ENCODE data around the gene OSGIN1. TPM values are rescaled to one million over a fixed set of nuclear protein-coding genes. Genes with fewer than 3 reads are reported as not detected.

OSGIN1 gene, protein sequence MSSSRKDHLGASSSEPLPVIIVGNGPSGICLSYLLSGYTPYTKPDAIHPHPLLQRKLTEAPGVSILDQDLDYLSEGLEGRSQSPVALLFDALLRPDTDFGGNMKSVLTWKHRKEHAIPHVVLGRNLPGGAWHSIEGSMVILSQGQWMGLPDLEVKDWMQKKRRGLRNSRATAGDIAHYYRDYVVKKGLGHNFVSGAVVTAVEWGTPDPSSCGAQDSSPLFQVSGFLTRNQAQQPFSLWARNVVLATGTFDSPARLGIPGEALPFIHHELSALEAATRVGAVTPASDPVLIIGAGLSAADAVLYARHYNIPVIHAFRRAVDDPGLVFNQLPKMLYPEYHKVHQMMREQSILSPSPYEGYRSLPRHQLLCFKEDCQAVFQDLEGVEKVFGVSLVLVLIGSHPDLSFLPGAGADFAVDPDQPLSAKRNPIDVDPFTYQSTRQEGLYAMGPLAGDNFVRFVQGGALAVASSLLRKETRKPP
- under 1 TPM; 0.48 to 0.88 TPM for total RNA-seq

DNA sequence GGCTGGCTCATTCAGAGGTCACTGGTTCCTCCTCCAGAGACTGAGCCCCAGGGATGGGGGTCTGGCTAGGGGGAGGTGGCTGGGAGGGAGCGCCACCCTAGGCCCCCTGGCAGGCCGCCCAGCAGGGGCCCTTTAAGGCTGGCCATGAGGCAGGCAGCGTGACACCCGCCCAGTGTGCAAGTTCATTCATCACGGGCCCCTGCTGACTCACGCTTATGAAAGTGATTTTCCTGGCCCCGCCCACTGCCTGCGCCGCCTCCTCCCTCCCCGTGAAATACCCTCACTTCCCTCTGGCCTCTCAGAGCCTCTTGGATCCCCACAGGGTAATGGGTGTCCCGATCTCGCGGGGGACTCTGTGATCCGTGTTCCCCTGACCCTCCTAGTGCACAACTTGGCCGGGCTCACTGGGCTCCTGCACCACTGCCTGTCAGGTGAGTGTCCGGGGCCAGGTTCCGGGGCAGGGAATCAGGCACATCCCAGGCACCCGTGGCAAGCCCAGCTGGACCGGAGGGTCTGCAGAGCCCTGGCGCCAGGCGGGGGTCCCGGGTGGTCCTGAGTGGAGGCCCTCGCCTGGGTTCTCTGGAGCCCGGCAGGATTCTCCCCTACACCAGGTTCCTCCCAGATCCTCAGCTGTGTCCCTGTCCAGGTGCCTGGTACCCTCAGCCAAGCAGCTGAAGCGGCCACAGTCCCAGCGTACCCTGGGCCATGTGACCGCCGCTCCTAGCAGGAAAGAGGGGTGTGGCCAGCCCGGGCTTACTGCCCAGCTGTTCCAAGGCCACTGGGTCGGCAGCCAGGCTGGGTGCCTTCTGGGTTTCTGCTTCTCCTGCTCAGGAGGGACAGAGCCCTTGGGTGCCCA, at the start of gene OSGIN1:
Gene OSGIN1, plus strand, starts transcription at position 301 of the 856 bp plus-strand sequence. CDS start 4,432 bp downstream, outside the sequence.
- Mint-ChIP-seq H3K36me3 (ENCODE audit: low read depth) (no peaks in the 10 kb centered on the region), H3K27me3 (peaks cover 6% of the 10 kb centered on the region), H3K27ac (no peak within 1 kb of the TSS), H3K4me1 (peaks cover 8% of the 10 kb centered on the region), H3K9me3 (no peaks in the 10 kb centered on the region), H3K4me3 (peak within 1 kb of the TSS; percentile 72)
- DNase-seq: peak; percentile 79
- ChIA-PET POLR2A (interaction anchor here (1.5 kb wide), 1 partner anchor 164 kb away, joined by 7 read pairs; the partner anchor contains the start of gene MBTPS1), CTCF (interaction anchor here (0.9 to 1.9 kb wide), 11 partner anchors 10 to 234 kb away, joined by 3 to 12 read pairs (median 4); partner anchors contain the start of gene TAF1C)

DNA sequence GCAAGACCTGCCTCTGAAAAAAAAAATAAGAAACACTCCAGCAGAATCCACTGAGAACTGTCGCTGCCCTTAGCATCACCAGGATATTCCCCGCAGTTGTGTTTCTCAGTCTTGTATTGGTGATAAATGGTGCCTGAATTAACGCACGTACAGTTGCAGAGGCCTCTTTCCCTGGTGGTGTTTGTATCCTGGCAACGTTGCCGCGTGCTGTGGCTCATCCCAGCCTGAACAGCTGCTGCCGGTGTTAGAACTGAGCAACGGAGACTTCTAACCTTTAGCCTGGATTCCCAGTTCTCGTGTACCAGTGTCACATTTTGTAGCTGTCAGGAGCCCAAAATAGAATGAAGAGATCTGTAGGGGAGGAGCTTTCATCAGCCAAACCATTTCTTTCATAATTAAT, 49.3 kb upstream of the OSGIN1 start:
- CTCF ChIA-PET: no interaction called here
- no peak for DNase-seq
- POLR2A ChIA-PET: no interaction called here
- no peak overlapping the region for H3K4me3 Mint-ChIP-seq
- H3K9me3 Mint-ChIP-seq: no peaks in the 10 kb centered on the region
- peaks cover 16% of the 10 kb centered on the region for H3K4me1 Mint-ChIP-seq
- no peaks in the 10 kb centered on the region for H3K36me3 Mint-ChIP-seq (ENCODE audit: low read depth)
- H3K27ac Mint-ChIP-seq: no peak overlapping the region
- H3K27me3 Mint-ChIP-seq: no peaks in the 10 kb centered on the region

- Mint-ChIP-seq H3K4me3 (no peak overlapping the region), H3K36me3 (ENCODE audit: low read depth) (peaks cover 3% of the 10 kb centered on the region), H3K9me3 (no peaks in the 10 kb centered on the region), H3K27me3 (no peaks in the 10 kb centered on the region), H3K4me1 (peaks cover 4% of the 10 kb centered on the region), H3K27ac (no peak overlapping the region)
- POLR2A ChIA-PET: no interaction called here
- DNase-seq: no peak
- CTCF ChIA-PET: no interaction called here
These were observed 46.4 kb upstream of the OSGIN1 start for GRCh38 chr16:83906683-83907082.

DNA sequence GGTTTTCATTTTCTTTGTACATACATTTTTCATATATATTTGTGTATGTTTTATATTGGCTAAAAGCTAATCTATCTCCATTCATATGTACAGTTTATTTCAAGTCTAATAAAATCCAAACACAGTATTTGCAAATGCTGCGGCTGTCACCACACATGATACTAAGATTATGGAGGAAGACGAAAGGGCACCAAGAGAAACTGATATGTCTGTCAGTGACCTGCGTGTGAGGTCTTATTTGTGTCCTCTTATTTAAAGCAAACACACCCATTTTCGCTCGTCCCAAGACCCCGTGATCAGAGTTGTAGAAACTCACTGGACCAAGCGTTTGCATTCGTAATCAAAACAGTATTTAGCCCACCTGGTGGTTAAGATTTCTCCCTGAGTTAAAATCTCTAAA, 45.9 kb upstream of the OSGIN1 start:
- POLR2A ChIA-PET: no interaction called here

DNA sequence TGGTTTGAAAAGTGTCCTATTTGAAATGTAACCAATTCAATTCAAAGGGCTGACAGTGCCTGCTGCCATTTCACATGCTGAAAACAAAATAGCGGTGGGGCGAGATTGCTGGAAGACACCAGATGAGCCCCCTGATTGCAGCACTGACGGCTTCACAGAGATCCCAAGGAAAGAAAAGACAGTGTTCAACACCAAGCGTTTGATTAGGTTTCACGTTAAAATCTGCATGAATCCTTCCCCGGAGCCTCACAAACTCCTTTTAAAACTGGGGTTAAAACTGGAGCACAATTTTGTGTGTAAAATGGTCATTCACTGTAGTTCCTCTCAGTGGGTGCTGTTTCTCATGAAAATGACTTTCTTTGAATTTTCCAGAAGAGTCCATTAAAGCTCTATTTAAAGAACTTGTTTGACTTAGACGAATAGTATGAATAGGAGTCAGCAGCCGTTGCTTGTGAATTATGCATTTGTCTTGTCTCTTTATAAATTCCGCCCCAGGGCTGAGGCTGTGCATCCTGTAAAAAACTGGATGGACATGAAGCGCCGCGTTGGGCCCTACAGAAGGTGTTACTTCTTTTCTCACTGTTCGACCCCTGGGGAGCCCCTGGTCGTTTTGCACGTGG, 45.3 kb upstream of the OSGIN1 start:
- no peaks in the 10 kb centered on the region for H3K27me3 Mint-ChIP-seq
- H3K4me3 Mint-ChIP-seq: no peak overlapping the region
- ChIA-PET CTCF (no interaction called here), POLR2A (no interaction called here)
- no peak for DNase-seq
- no peak overlapping the region for H3K27ac Mint-ChIP-seq
- H3K4me1 Mint-ChIP-seq: peaks cover 1% of the 10 kb centered on the region
- H3K9me3 Mint-ChIP-seq: no peaks in the 10 kb centered on the region
- H3K36me3 Mint-ChIP-seq (ENCODE audit: low read depth): peaks cover 7% of the 10 kb centered on the region

More for the DNA sequence above, 45.9 kb upstream of the OSGIN1 start:
- DNase-seq: no peak
- Mint-ChIP-seq H3K9me3 (no peaks in the 10 kb centered on the region), H3K36me3 (ENCODE audit: low read depth) (peaks cover 7% of the 10 kb centered on the region), H3K27me3 (no peaks in the 10 kb centered on the region), H3K4me3 (no peak overlapping the region), H3K4me1 (peaks cover 4% of the 10 kb centered on the region), H3K27ac (no peak overlapping the region)
- CTCF ChIA-PET: no interaction called here

DNA sequence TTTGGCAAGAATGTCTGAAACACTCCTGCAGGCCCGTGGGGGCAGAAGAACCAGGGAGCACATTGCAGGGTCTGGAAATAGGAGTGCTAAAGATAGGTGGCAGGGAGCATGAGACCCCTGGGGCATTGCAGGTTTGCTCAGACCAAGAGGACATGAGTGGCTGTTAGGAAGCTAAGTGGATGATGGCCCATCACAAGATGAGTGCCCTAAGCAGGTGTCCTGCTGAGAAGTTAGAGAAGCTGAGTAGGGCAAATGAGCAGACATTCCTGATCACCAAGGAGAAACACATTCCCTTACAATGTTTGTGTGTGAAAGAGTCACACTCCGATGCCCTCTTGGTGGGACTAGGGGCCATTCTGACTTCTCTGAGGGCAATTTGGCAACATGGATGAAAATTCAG, 44.2 kb upstream of the OSGIN1 start:
- Mint-ChIP-seq H3K27ac (no peak overlapping the region), H3K27me3 (no peaks in the 10 kb centered on the region), H3K36me3 (ENCODE audit: low read depth) (peaks cover 12% of the 10 kb centered on the region), H3K9me3 (no peaks in the 10 kb centered on the region), H3K4me3 (no peak overlapping the region), H3K4me1 (no peaks in the 10 kb centered on the region)
- no peak for DNase-seq
- ChIA-PET POLR2A (no interaction called here), CTCF (no interaction called here)

- POLR2A ChIA-PET: interaction anchor here (1.2 kb wide), 1 partner anchor 11 kb away, joined by 5 read pairs; no protein-coding TSS in a partner anchor
- Mint-ChIP-seq H3K27ac (no peak overlapping the region), H3K4me1 (no peaks in the 10 kb centered on the region), H3K4me3 (no peak overlapping the region), H3K27me3 (no peaks in the 10 kb centered on the region), H3K9me3 (peaks cover 2% of the 10 kb centered on the region), H3K36me3 (ENCODE audit: low read depth) (peaks cover 19% of the 10 kb centered on the region)
- CTCF ChIA-PET: interaction anchor here (1.6 to 2.3 kb wide), 2 partner anchors 16 to 43 kb away, joined by 4 read pairs; no protein-coding TSS in a partner anchor
- no peak for DNase-seq
These were observed 41.8 kb upstream of the OSGIN1 start for GRCh38 chr16:83911290-83911689.

DNA sequence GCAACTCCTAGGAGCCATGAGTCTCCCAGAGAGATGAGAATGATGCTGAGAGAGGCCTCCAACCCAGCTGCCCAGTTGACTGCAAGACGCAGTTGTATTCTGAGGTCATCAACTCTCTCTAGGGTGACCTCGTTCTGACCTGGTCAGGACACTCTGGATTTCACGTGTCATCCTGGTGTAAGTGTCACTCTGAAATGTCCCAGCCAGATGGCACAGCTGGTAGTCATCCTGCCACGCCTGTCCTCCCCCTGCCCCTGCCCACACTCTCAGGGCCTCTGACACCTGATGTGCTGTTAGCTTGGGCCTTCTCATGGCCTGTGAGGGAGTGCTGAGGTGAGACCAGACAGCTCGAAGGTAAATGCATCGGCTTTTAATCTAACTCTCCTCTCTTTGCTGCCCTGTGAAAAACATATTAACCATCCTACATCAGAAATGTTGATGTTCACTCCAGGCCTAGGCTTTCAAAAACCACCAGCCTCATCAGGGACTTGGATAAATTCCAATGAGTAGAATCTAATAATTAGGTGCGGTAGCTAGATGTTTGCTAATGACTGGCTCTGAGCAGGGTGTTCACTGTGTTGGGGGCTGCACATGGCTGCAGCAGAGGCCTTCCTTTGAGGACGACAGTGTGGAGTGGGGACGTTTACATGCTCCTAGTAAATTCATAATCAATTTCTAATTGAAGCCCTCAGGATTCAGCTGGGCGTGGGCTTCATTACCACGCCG, 40.4 kb upstream of the OSGIN1 start:
- Mint-ChIP-seq H3K27ac (no peak overlapping the region), H3K4me3 (no peak overlapping the region), H3K27me3 (no peaks in the 10 kb centered on the region), H3K36me3 (ENCODE audit: low read depth) (peaks cover 29% of the 10 kb centered on the region), H3K4me1 (no peaks in the 10 kb centered on the region), H3K9me3 (peaks cover 2% of the 10 kb centered on the region)
- ChIA-PET POLR2A (interaction anchor here (1.2 kb wide), 1 partner anchor 12 kb away, joined by 5 read pairs; no protein-coding TSS in a partner anchor), CTCF (interaction anchor here (2.3 kb wide), 1 partner anchor 14 kb away, joined by 4 read pairs; no protein-coding TSS in a partner anchor)
- no peak for DNase-seq

GRCh38 chr16:83913245-83913633, 39.8 kb upstream of the OSGIN1 start:
- DNase-seq: no peak
- ChIA-PET CTCF (no interaction called here), POLR2A (no interaction called here)
- peaks cover 34% of the 10 kb centered on the region for H3K36me3 Mint-ChIP-seq (ENCODE audit: low read depth)
- H3K9me3 Mint-ChIP-seq: peaks cover 2% of the 10 kb centered on the region
- H3K27me3 Mint-ChIP-seq: no peaks in the 10 kb centered on the region
- no peak overlapping the region for H3K4me3 Mint-ChIP-seq
- no peaks in the 10 kb centered on the region for H3K4me1 Mint-ChIP-seq
- H3K27ac Mint-ChIP-seq: no peak overlapping the region

GRCh38 chr16:83914091-83914710, 38.8 kb upstream of the OSGIN1 start:
- POLR2A ChIA-PET: no interaction called here
- Mint-ChIP-seq H3K27me3 (no peaks in the 10 kb centered on the region), H3K4me3 (no peak overlapping the region), H3K36me3 (ENCODE audit: low read depth) (peaks cover 42% of the 10 kb centered on the region), H3K4me1 (no peaks in the 10 kb centered on the region), H3K27ac (no peak overlapping the region), H3K9me3 (peaks cover 2% of the 10 kb centered on the region)
- no peak for DNase-seq
- CTCF ChIA-PET: no interaction called here

GRCh38 chr16:83915081-83915480, 38.0 kb upstream of the OSGIN1 start:
- CTCF ChIA-PET: no interaction called here
- peaks cover 46% of the 10 kb centered on the region for H3K36me3 Mint-ChIP-seq (ENCODE audit: low read depth)
- POLR2A ChIA-PET: no interaction called here

GRCh38 chr16:83915491-83915890, 37.5 kb upstream of the OSGIN1 start:
- peaks cover 48% of the 10 kb centered on the region for H3K36me3 Mint-ChIP-seq (ENCODE audit: low read depth)
- ChIA-PET POLR2A (no interaction called here), CTCF (no interaction called here)
- H3K27ac Mint-ChIP-seq: no peak overlapping the region
- H3K9me3 Mint-ChIP-seq: peaks cover 2% of the 10 kb centered on the region
- no peaks in the 10 kb centered on the region for H3K4me1 Mint-ChIP-seq
- no peak for DNase-seq
- H3K27me3 Mint-ChIP-seq: no peaks in the 10 kb centered on the region
- H3K4me3 Mint-ChIP-seq: no peak overlapping the region

More at GRCh38 chr16:83915081-83915480, 38.0 kb upstream of the OSGIN1 start:
- Mint-ChIP-seq H3K9me3 (peaks cover 2% of the 10 kb centered on the region), H3K27me3 (no peaks in the 10 kb centered on the region), H3K4me3 (no peak overlapping the region), H3K27ac (no peak overlapping the region), H3K4me1 (no peaks in the 10 kb centered on the region)
- no peak for DNase-seq

Measured in activated CD4-positive, alpha-beta memory T cell treated with anti-CD3 and anti-CD28 coated beads, Interleukin-2, amount 10 ng/mL, durations not matched to agents 7 days and 5 days (primary cell).